Gastroesophageal sphincter (tissue), 3 donors: ENCODE measurements around the gene PLEKHB1.

Experiments
- CTCF ChIP-seq, 4 experiments: fragments of 200-600 bp in 2 of 4; fragments of 450-650 bp in 2 of 4; sonication (generic) in 1 of 4; IDR thresholded peaks; one replicate each; pipeline ENCODE4 v1.5.1; 2017 to 2019; ENCODE audit warnings: antibody characterized with exemption in 4 of 4, mild to moderate bottlenecking in 2 of 4, moderate library complexity in 2 of 4
- POLR2A ChIP-seq, 2 donors: fragments of 450-650 bp; IDR thresholded peaks; one replicate each; pipeline ENCODE4 v1.6.1; 2017; ENCODE audit warnings: antibody characterized with exemption in 2 of 2, mild to moderate bottlenecking in 2 of 2, moderate library complexity in 1 of 2

- TF ChIP-seq POLR2A (IDR thresholded peaks at IDR 0.05) (no peak), CTCF (IDR thresholded peaks at IDR 0.05) (no peak)
Measured at GRCh38 chr11:73667891-73668290, 21.5 kb downstream of the PLEKHB1 start.
